ENCODE data around the gene B4GALT1.

- TF ChIP-seq EZH2phosphoT487 (IDR thresholded peaks at IDR 0.05; ENCODE audit: borderline replicate concordance) (no peak), CEBPB (IDR thresholded peaks at IDR 0.05; ENCODE audit: low read depth) (no peak), MAX (IDR thresholded peaks at IDR 0.05) (no peak), CBX3 (IDR thresholded peaks at IDR 0.05; ENCODE audit: low read depth) (no peak), ZFX (IDR thresholded peaks at IDR 0.05) (no peak), POLR2A (IDR thresholded peaks at IDR 0.05; ENCODE audit: borderline replicate concordance, extremely low read depth, insufficient read depth, insufficient read length) (no peak), FOSL1 (IDR thresholded peaks at IDR 0.05; ENCODE audit: low read depth) (no peak), EZH2 (IDR thresholded peaks at IDR 0.05) (no peak), TCF7L2 (IDR thresholded peaks at IDR 0.05; ENCODE audit: borderline replicate concordance, extremely low read depth, insufficient read depth, insufficient read length) (no peak), RAD21 (IDR thresholded peaks at IDR 0.05; ENCODE audit: low read depth) (no peak)
- TF ChIP-seq, protein P1, sequence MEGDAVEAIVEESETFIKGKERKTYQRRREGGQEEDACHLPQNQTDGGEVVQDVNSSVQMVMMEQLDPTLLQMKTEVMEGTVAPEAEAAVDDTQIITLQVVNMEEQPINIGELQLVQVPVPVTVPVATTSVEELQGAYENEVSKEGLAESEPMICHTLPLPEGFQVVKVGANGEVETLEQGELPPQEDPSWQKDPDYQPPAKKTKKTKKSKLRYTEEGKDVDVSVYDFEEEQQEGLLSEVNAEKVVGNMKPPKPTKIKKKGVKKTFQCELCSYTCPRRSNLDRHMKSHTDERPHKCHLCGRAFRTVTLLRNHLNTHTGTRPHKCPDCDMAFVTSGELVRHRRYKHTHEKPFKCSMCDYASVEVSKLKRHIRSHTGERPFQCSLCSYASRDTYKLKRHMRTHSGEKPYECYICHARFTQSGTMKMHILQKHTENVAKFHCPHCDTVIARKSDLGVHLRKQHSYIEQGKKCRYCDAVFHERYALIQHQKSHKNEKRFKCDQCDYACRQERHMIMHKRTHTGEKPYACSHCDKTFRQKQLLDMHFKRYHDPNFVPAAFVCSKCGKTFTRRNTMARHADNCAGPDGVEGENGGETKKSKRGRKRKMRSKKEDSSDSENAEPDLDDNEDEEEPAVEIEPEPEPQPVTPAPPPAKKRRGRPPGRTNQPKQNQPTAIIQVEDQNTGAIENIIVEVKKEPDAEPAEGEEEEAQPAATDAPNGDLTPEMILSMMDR (IDR thresholded peaks at IDR 0.05 in 2 of 3, conservative IDR thresholded peaks at IDR 0.05 in 1 of 3; ENCODE audit: borderline replicate concordance in 1 of 3, insufficient read depth in 1 of 3, low read depth in 2 of 3, low read length in 2 of 3): no peak
- TF ChIP-seq, protein P2, sequence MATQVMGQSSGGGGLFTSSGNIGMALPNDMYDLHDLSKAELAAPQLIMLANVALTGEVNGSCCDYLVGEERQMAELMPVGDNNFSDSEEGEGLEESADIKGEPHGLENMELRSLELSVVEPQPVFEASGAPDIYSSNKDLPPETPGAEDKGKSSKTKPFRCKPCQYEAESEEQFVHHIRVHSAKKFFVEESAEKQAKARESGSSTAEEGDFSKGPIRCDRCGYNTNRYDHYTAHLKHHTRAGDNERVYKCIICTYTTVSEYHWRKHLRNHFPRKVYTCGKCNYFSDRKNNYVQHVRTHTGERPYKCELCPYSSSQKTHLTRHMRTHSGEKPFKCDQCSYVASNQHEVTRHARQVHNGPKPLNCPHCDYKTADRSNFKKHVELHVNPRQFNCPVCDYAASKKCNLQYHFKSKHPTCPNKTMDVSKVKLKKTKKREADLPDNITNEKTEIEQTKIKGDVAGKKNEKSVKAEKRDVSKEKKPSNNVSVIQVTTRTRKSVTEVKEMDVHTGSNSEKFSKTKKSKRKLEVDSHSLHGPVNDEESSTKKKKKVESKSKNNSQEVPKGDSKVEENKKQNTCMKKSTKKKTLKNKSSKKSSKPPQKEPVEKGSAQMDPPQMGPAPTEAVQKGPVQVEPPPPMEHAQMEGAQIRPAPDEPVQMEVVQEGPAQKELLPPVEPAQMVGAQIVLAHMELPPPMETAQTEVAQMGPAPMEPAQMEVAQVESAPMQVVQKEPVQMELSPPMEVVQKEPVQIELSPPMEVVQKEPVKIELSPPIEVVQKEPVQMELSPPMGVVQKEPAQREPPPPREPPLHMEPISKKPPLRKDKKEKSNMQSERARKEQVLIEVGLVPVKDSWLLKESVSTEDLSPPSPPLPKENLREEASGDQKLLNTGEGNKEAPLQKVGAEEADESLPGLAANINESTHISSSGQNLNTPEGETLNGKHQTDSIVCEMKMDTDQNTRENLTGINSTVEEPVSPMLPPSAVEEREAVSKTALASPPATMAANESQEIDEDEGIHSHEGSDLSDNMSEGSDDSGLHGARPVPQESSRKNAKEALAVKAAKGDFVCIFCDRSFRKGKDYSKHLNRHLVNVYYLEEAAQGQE (IDR thresholded peaks at IDR 0.05; ENCODE audit: low read depth): no peak
These were observed 37.8 kb downstream of the B4GALT1 start for GRCh38 chr9:33129251-33129885.

Measured in HCT116 (cell line).